Stomach smooth muscle (tissue), 2 donors: ENCODE measurements around the gene TMEM38B.

ENCODE experiments used
- H3K27ac ChIP-seq: one replicate; pipeline ENCODE4 v1.7.0; 2013; ENCODE audit warnings: mild to moderate bottlenecking, low read length, inconsistent platforms
- H3K27me3 ChIP-seq, 2 donors: one replicate each; pipeline ENCODE4 v1.7.0; 2013; ENCODE audit warnings: low read length in 2 of 2; ENCODE audit not compliant: insufficient read depth in 2 of 2, control insufficient read depth in 1 of 2
- H3K36me3 ChIP-seq, 2 donors: one replicate each; pipeline ENCODE4 v1.7.0; 2013; ENCODE audit warnings: low read length in 2 of 2; ENCODE audit not compliant: control insufficient read depth in 2 of 2, insufficient read depth in 2 of 2
- H3K4me1 ChIP-seq: one replicate; pipeline ENCODE4 v1.7.0; 2013; ENCODE audit warnings: low read length; ENCODE audit not compliant: control insufficient read depth, insufficient read depth
- H3K4me3 ChIP-seq, 2 donors: one replicate each; pipeline ENCODE4 v1.7.0; 2013; ENCODE audit warnings: low read length in 2 of 2
- H3K9ac ChIP-seq, 2 donors: one replicate each; pipeline ENCODE4 v1.7.0; 2013; ENCODE audit warnings: low read length in 2 of 2, mild to moderate bottlenecking in 1 of 2
- H3K9me3 ChIP-seq, 2 donors: one replicate each; pipeline ENCODE4 v1.7.0; 2013; ENCODE audit warnings: low read length in 2 of 2; ENCODE audit not compliant: control insufficient read depth in 2 of 2
- donor health status: healthy.
- donor health status: Pancreatic carcinoma.

TMEM38B gene

GRCh38 chr9:105694190-105694847 lies at the start of gene TMEM38B:
TMEM38B (plus strand) TSS chr9:105694541; CDS start chr9:105694661, 120 bp downstream.
- peak within 1 kb of the TSS; percentile 51 to 52 for H3K9ac ChIP-seq
- H3K36me3 ChIP-seq, result no peaks in the 10 kb centered on the region
- H3K4me1 ChIP-seq, result peaks cover 7% of the 10 kb centered on the region
- H3K4me3 ChIP-seq, result peak within 1 kb of the TSS; percentile 79 to 81
- H3K27me3 ChIP-seq, result peaks cover 8 to 10% of the 10 kb centered on the region in 2 donors
- no peaks in the 10 kb centered on the region for H3K9me3 ChIP-seq
- H3K27ac ChIP-seq, result no peak within 1 kb of the TSS

GRCh38 chr9:105646879-105647594 lies 47.3 kb upstream of the TMEM38B start:
- Histone ChIP-seq H3K9me3 (peaks cover 0 to 2% of the 10 kb centered on the region in 2 donors), H3K4me1 (no peaks in the 10 kb centered on the region), H3K36me3 (no peaks in the 10 kb centered on the region), H3K4me3 (no peak overlapping the region), H3K9ac (no peak overlapping the region), H3K27ac (no peak overlapping the region), H3K27me3 (no peaks in the 10 kb centered on the region)

GRCh38 chr9:105647595-105648349 lies 46.6 kb upstream of the TMEM38B start:
- peaks cover 0 to under 1% of the 10 kb centered on the region in 2 donors for H3K9me3 ChIP-seq
- no peak overlapping the region for H3K9ac ChIP-seq
- no peaks in the 10 kb centered on the region for H3K36me3 ChIP-seq
- no peak overlapping the region for H3K27ac ChIP-seq
- no peak overlapping the region for H3K4me3 ChIP-seq
- no peaks in the 10 kb centered on the region for H3K27me3 ChIP-seq
- H3K4me1 ChIP-seq, result no peaks in the 10 kb centered on the region

- H3K9ac ChIP-seq, result no peak overlapping the region
- no peaks in the 10 kb centered on the region for H3K36me3 ChIP-seq
- no peak overlapping the region for H3K27ac ChIP-seq
- H3K9me3 ChIP-seq, result no peaks in the 10 kb centered on the region
- peaks cover 5% of the 10 kb centered on the region for H3K4me1 ChIP-seq
- no peak overlapping the region for H3K4me3 ChIP-seq
- peaks cover 5 to 14% of the 10 kb centered on the region in 2 donors for H3K27me3 ChIP-seq
Observed at GRCh38 chr9:105651806-105652205, 42.5 kb upstream of the TMEM38B start.

- Histone ChIP-seq H3K4me3 (peak overlapping the region; percentile 66 to 71), H3K27me3 (peaks cover 16 to 26% of the 10 kb centered on the region in 2 donors), H3K9ac (peak overlapping the region in 1 of 2 donors; percentile 27), H3K4me1 (peaks cover 5% of the 10 kb centered on the region), H3K9me3 (no peaks in the 10 kb centered on the region), H3K36me3 (no peaks in the 10 kb centered on the region), H3K27ac (no peak overlapping the region)
Observed at GRCh38 chr9:105656131-105656921, 38.0 kb upstream of the TMEM38B start.

DNA sequence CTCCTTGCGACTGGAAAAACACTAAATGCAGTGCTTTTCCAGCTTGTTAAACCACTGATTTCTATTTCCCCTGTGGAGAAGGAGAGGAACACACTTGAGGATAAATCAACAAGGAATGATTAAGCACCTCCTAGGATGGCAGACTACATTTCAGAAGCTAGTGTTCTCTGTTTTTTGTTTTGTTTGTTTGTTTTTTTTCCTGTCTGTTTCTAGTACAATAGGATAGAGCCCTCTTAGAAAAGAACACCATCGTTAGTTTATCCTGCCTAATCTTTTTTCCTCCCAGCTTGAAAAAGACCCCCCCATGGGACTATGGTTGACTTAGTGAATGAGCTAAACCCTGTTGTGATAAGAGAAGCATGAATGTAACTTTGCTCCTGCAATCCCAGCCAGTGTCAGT lies 36.0 kb upstream of the TMEM38B start:
- H3K9me3 ChIP-seq, result no peaks in the 10 kb centered on the region
- H3K9ac ChIP-seq, result no peak overlapping the region
- H3K27ac ChIP-seq, result no peak overlapping the region
- H3K4me3 ChIP-seq, result no peak overlapping the region
- H3K4me1 ChIP-seq, result peaks cover 5% of the 10 kb centered on the region
- peaks cover 16 to 26% of the 10 kb centered on the region in 2 donors for H3K27me3 ChIP-seq
- H3K36me3 ChIP-seq, result no peaks in the 10 kb centered on the region

DNA sequence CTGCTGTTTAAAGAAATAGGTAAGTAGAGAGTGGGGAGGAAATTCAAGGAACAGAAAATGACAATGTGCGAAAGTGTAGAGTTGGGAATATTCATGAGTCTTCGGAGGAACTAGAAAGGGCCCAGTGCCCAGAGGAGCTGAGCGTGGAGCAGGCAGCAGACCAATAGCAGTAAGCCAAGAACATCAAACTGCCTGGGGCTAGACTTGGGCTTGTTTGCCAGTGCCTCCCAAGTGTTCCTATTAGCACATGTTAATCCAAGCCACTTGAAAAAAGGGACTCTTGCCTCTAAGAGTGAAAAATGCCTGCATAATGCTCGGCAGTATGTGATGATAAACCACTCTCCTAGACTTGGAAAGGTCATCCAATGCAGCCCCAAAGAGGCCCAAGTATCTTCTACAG lies 33.3 kb upstream of the TMEM38B start:
- no peak overlapping the region for H3K27ac ChIP-seq

GRCh38 chr9:105662184-105663104 lies 31.9 kb upstream of the TMEM38B start, which contains the start of gene TAL2:
TAL2 (plus strand) TSS chr9:105662457; CDS start chr9:105662497, 40 bp downstream.
- H3K4me3 ChIP-seq, result no peak within 1 kb of the TSS
- H3K36me3 ChIP-seq, result no peaks in the 10 kb centered on the region
- no peak within 1 kb of the TSS for H3K9ac ChIP-seq
- peaks cover 5 to 6% of the 10 kb centered on the region in 2 donors for H3K27me3 ChIP-seq
- no peaks in the 10 kb centered on the region for H3K9me3 ChIP-seq
- H3K27ac ChIP-seq, result no peak within 1 kb of the TSS
- no peaks in the 10 kb centered on the region for H3K4me1 ChIP-seq

More for the DNA sequence above, 33.3 kb upstream of the TMEM38B start:
- no peak overlapping the region for H3K9ac ChIP-seq
- H3K4me3 ChIP-seq, result no peak overlapping the region
- H3K4me1 ChIP-seq, result peaks cover 5% of the 10 kb centered on the region
- peaks cover 14 to 20% of the 10 kb centered on the region in 2 donors for H3K27me3 ChIP-seq
- no peaks in the 10 kb centered on the region for H3K9me3 ChIP-seq
- H3K36me3 ChIP-seq, result no peaks in the 10 kb centered on the region

GRCh38 chr9:105663914-105664313 lies 30.4 kb upstream of the TMEM38B start:
- Histone ChIP-seq H3K27ac (no peak overlapping the region), H3K4me1 (no peaks in the 10 kb centered on the region), H3K27me3 (peaks cover 0 to 5% of the 10 kb centered on the region in 2 donors), H3K9ac (no peak overlapping the region), H3K9me3 (no peaks in the 10 kb centered on the region), H3K4me3 (no peak overlapping the region), H3K36me3 (no peaks in the 10 kb centered on the region)
